Heart right ventricle (tissue), 16 donors: ENCODE results near the gene HIVEP2. TPM values are rescaled to one million over a fixed set of nuclear protein-coding genes. Genes with fewer than 3 reads are reported as not detected.
A peak's percentile ranks its signal among the peaks of the same experiment; 100 is the strongest.

ENCODE experiments used
- ATAC-seq, 8 donors: fragments of 200-7000 bp; cut with Tn5 transposase; one replicate each; pipeline ENCODE4 v1.9.1; 2020; ENCODE audit warnings: mild to moderate bottlenecking in 8 of 8, moderate library complexity in 8 of 8, moderate number of reproducible peaks in 1 of 8
- DNase-seq, 2 donors: peaks; one replicate each; pipeline ENCODE4 v3.0.0-alpha.2; 2020
- H3K27ac ChIP-seq, 10 donors: fragments of 200-600 bp; sonication (generic) in 2 of 10; one replicate each; pipeline versions ENCODE4 v1.5.0 to v1.8.0; 2020 to 2022; ENCODE audit warnings: mild to moderate bottlenecking in 3 of 10
- H3K27me3 ChIP-seq, 7 donors: fragments of 200-600 bp; one replicate each; pipeline ENCODE4 v1.8.0; 2021 to 2022; ENCODE audit warnings: mild to moderate bottlenecking in 2 of 7
- H3K36me3 ChIP-seq, 9 donors: fragments of 200-600 bp; sonication (generic) in 1 of 9; one replicate each; pipeline versions ENCODE4 v1.5.0 to v1.8.0; 2020 to 2022; ENCODE audit warnings: mild to moderate bottlenecking in 2 of 9
- H3K4me1 ChIP-seq, 9 donors: fragments of 200-600 bp; sonication (generic) in 1 of 9; one replicate each; pipeline versions ENCODE4 v1.5.0 to v1.8.0; 2020 to 2022; ENCODE audit warnings: mild to moderate bottlenecking in 4 of 9
- H3K4me3 ChIP-seq, 10 donors: fragments of 200-600 bp; sonication (generic) in 2 of 10; one replicate each; pipeline versions ENCODE4 v1.5.0 to v1.8.0; 2020 to 2022; ENCODE audit warnings: mild to moderate bottlenecking in 7 of 10, moderate library complexity in 2 of 10
- H3K9me3 ChIP-seq, 11 donors: fragments of 200-600 bp in 10 of 11; sonication (generic) in 2 of 11; one replicate each; pipeline versions ENCODE4 v1.5.0 to v1.8.0; 2013 to 2022; ENCODE audit warnings: mild to moderate bottlenecking in 2 of 11, control low read depth in 1 of 11, moderate library complexity in 1 of 11
- WGBS, 2 donors: extraction: QIAGEN DNeasy Blood & Tissue Kit; methylation state at CpG; one replicate each; pipeline ENCODE4 v1.1.7; 2013; ENCODE audit warnings: inconsistent platforms in 1 of 2; 5-methylcytosine and 5-hydroxymethylcytosine counted together
- intact Hi-C, 10 donors: fragments of 100-400 bp; cut with DNase I; formaldehyde crosslinking; loops; one replicate each; pipeline versions ENCODE4 v1.11.1 to v1.14.2; 2022
- polyA plus RNA-seq, 2 donors: library from polyadenylated mRNA; stranded (reverse); fragments of 200-250 nt; gene quantifications; one replicate each; pipeline ENCODE4 v1.2.3, GENCODE V29; 2013
- total RNA-seq, 10 donors: library from RNA; stranded (reverse); fragmentation: NEBNext Ultra II Directional in 3 of 10; extraction: Animal tissue kit (Norgen Biotek cat#: 25700) in 3 of 10; gene quantifications; one replicate each; pipeline versions ENCODE4 v1.2.1 to v1.2.4, GENCODE V29; 2021 to 2023
- TF ChIP-seq, protein P1 (sequence below), 9 donors: fragments of 200-600 bp; sonication (generic) in 2 of 9; IDR thresholded peaks; one replicate each; pipeline versions ENCODE4 v1.5.0 to v1.8.0; 2021 to 2022; ENCODE audit warnings: antibody characterized with exemption in 9 of 9, mild to moderate bottlenecking in 5 of 9, moderate library complexity in 1 of 9
- donor health status: Arrhythmogenic right ventricular cardiomyopathy.
- donor health status: ischemic (EF 13 %, LVEDD 7.1; RV severe dilation, severe dysfunction).
- donor health status: healthy with polysubstance abuse.
- donor health status: DM: no; HTN: yes; CAD: no.
- donor health status: DM: no; HTN: no; CAD: no.
- donor health status: ischemic (EF 25% LVEDD 6.9; RV normal size, moderate dysfunction).
- donor health status: ischemic (EF 25% LVEDD 5.7; RV mildly dilated, moderate dysfunction).
- donor health status: healthy.
- donor health status: DM: yes; HTN: yes; CAD: no.
- donor health status: Ischemic cardiomyopathy.
- donor health status: ischemic (EF 35%, LVEDD 5.7; RV mildly dilated, moderate dysfunction).
- donor health status: nonischemic (EF 11% LVEDD 7.7; RV severe dilation, severe dysfunction).
- donor health status: DM: yes; HTN: yes; CAD: no.
- donor health status: PGD.
- donor health status: ischemic (EF 29% LVEDD 5.4; RV normal size, mild dysfunction).
- donor health status: nonischemic (EF 23%, LVEDD 6.1; RV moderate dilation, normal function).

The HIVEP2 gene
- total and polyA plus RNA-seq, 12 donors, result 2.1 to 31.6 (median 21.2) TPM

- Histone ChIP-seq H3K27ac (peak overlapping the region; percentile 90 to 100 (median 99)), H3K9me3 (no peaks in the 10 kb centered on the region), H3K4me1 (peaks cover 0 to 60% (median 33%) of the 10 kb centered on the region in 9 donors), H3K27me3 (no peaks in the 10 kb centered on the region), H3K4me3 (peak overlapping the region in 9 of 10 donors; percentile 77 to 94 (median 91)), H3K36me3 (no peaks in the 10 kb centered on the region)
- WGBS, 2 donors, result 20 to 26% methylated on average over 8 of the region's 8 CpGs
- TF ChIP-seq, protein P1, sequence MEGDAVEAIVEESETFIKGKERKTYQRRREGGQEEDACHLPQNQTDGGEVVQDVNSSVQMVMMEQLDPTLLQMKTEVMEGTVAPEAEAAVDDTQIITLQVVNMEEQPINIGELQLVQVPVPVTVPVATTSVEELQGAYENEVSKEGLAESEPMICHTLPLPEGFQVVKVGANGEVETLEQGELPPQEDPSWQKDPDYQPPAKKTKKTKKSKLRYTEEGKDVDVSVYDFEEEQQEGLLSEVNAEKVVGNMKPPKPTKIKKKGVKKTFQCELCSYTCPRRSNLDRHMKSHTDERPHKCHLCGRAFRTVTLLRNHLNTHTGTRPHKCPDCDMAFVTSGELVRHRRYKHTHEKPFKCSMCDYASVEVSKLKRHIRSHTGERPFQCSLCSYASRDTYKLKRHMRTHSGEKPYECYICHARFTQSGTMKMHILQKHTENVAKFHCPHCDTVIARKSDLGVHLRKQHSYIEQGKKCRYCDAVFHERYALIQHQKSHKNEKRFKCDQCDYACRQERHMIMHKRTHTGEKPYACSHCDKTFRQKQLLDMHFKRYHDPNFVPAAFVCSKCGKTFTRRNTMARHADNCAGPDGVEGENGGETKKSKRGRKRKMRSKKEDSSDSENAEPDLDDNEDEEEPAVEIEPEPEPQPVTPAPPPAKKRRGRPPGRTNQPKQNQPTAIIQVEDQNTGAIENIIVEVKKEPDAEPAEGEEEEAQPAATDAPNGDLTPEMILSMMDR (IDR thresholded peaks at IDR 0.05), result no peak
- ATAC-seq, result no peak
- DNase-seq, result peak in 1 of 2 donors; percentile 14
- intact Hi-C loops, result loop anchor here in 9 of 10 donors (2.0 to 10.0 kb wide), 10 partner anchors 17 to 481 kb away; no protein-coding TSS in a partner anchor
Measured at GRCh38 chr6:142943711-142944123, 1.3 kb downstream of the HIVEP2 start.

- WGBS, 2 donors, result 60 to 73% methylated on average over 3 of the region's 3 CpGs
- TF ChIP-seq, protein P1 (IDR thresholded peaks at IDR 0.05), result peak; percentile 29 to 68 (median 61)
- H3K27me3 ChIP-seq, result no peaks in the 10 kb centered on the region
- intact Hi-C loops, result loop anchor here in 9 of 10 donors (5.0 to 10.0 kb wide), 8 partner anchors 56 to 482 kb away; no protein-coding TSS in a partner anchor
- no peaks in the 10 kb centered on the region for H3K9me3 ChIP-seq
- no peak for DNase-seq
- no peak for ATAC-seq
- H3K4me3 ChIP-seq, result no peak overlapping the region
- peak overlapping the region in 5 of 10 donors; percentile 99 to 100 (median 99) for H3K27ac ChIP-seq
- no peaks in the 10 kb centered on the region for H3K36me3 ChIP-seq
- H3K4me1 ChIP-seq, result peaks cover 0 to 59% (median 28%) of the 10 kb centered on the region in 9 donors
Measured at GRCh38 chr6:142942805-142943227, 2.2 kb downstream of the HIVEP2 start.

- no peaks in the 10 kb centered on the region for H3K36me3 ChIP-seq
- no peaks in the 10 kb centered on the region for H3K27me3 ChIP-seq
- ATAC-seq (no peak), DNase-seq (no peak)
- H3K9me3 ChIP-seq, result no peaks in the 10 kb centered on the region
- TF ChIP-seq, protein P1 (IDR thresholded peaks at IDR 0.05), result no peak
- no peak overlapping the region for H3K4me3 ChIP-seq
- peaks cover 0 to 59% (median 27%) of the 10 kb centered on the region in 9 donors for H3K4me1 ChIP-seq
- peak overlapping the region in 1 of 10 donors; percentile 99 for H3K27ac ChIP-seq
- 47 to 49% methylated on average over 1 of the region's 1 CpG for WGBS, 2 donors
- intact Hi-C loops, result loop anchor here in 9 of 10 donors (5.0 to 10.0 kb wide), 8 partner anchors 55 to 483 kb away; no protein-coding TSS in a partner anchor
Measured at GRCh38 chr6:142942238-142942637, 2.7 kb downstream of the HIVEP2 start.

DNA sequence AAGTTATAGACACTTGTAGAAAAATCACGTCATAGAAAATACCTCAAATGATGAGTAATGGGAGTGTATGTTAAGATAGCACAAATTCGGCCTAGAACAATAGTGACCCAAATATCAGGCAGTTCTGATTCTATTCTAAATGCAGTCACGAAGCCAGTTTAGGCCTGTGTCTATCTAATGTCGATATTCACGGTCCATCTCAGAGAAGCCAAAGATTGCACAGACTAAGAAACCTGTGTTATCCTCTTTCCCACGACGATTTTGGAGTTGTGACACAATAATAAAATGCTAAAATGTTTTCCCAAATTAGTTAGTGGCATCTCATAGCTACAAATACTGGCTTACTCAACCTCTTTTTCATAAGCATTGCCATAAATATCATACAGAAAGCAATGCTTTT lies 4.0 kb downstream of the HIVEP2 start:
- H3K27ac ChIP-seq, result peak overlapping the region in 1 of 10 donors; percentile 23

More for the DNA sequence above, 4.0 kb downstream of the HIVEP2 start:
- H3K4me1 ChIP-seq, result peaks cover 0 to 59% (median 27%) of the 10 kb centered on the region in 9 donors
- H3K4me3 ChIP-seq, result no peak overlapping the region
- 85 to 90% methylated on average over 7 of the region's 7 CpGs for WGBS, 2 donors
- intact Hi-C loops, result loop anchor here in 9 of 10 donors (5.0 to 10.0 kb wide), 8 partner anchors 54 to 484 kb away; no protein-coding TSS in a partner anchor
- TF ChIP-seq, protein P1 (IDR thresholded peaks at IDR 0.05), result no peak
- no peaks in the 10 kb centered on the region for H3K36me3 ChIP-seq
- H3K9me3 ChIP-seq, result peaks cover 0 to 3% (median 0%) of the 10 kb centered on the region in 11 donors
- DNase-seq (no peak), ATAC-seq (no peak)
- H3K27me3 ChIP-seq, result no peaks in the 10 kb centered on the region
